Measurements from ENCODE around the gene SRSF7.
A peak's percentile ranks its signal among the peaks of the same experiment; 100 is the strongest.
"Not testable (repeated sequence)": the region's sequence is repeated elsewhere in the genome, so short reads cannot be mapped to it uniquely, and the experiment has no call there.

The SRSF7 gene

DNA sequence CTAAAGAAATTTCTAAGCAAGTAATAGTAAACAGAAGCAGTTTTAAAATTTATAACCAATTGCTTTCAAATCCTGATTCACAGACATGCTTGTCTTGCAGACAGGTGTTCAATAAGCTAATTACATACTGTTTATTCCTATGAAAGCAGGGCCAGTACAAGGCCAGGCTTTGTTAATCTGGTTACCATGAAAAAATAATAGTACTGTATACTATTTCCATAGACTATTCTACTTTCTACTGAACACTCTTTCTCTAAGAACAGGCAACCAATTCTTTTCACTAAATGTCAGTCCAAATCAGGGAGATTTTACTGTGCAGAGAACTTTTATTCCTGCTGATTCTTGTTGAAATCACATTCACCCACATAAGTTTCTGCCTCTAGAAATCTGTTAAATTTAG is 2.9 kb upstream of the SRSF7 start:
- no peak for DNase-seq (ENCODE audit: low read depth)

DNA sequence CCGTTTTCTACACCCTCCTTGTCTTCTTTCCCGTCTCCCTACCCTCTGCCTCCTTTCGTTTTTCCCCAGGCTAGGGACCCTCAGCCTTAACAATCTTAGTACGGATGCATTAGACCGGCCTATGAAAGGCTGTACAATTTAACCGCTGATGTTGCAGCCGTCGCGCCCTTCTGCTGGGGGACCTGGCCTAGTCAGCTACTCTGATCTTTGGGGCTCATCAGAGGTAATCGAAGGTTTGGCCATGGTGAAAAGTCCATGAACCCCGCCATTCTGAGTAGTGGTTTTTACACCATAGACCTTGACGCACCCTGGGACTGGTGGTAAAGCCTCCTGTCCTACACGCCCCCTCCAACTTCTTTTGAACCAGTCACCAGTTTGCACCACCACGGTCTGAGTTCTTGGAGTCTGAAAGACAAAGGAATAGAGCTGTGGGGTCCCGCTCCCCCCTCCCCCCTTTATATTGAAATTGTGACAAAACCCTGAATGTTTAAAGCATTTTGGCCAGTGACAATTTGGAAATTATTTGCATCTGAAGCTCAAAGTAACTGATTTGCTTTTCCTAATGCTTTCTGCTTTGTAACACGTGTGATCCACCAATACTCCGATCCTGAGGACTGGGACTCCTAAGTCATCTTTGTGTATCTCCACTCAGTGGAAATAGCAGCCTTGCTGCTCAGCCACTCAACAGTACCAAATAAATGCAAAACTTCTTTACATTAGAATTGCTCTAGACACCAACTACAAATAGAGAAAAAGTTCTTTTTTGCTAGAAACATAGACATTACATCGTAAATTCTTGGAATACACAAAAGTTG is 642 bp upstream of the SRSF7 start:
- DNase-seq (ENCODE audit: low read depth) = peak; percentile 29

DNA sequence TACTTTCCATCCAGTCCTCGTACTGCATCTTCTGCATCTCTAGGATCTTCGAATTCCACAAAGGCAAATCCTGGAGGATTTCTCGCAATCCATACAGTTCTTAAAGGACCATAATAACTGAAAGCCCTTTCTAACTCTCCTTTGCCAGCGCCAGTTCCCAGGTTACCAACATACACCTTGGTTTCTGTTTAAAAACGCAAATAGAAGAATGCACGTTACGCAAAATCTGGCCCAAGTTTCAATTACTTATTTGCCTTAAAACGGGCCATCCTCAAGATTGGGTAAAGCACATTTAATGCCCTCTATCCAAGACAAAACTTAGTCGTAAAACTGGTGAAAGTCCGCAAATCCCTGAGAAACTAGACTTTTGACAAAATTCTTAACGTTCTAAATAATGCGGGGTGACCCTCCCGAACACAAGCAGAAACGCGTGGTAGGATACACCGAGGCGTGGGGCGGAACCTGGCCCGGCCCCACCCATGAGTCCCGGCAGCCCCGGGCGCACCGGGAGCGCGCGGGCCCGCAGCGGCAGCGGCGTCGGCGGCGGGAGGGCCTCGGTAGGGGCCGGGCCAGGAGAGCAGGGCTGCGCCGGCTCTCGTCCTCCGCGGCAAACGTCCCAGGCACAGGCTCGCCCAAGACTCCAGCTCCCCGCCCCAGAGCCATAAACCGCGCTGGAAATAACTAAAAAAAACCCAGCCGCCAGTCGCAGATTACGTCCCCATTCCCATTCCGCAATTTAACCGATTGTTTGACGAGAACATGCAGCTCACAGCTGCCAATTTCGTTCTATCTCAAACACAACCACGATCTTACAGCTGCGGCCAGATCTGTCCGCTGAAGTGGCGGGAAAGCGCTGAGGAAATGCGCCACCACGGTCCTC is 910 bp downstream of the SRSF7 start:
- DNase-seq (ENCODE audit: low read depth) = no peak

DNA sequence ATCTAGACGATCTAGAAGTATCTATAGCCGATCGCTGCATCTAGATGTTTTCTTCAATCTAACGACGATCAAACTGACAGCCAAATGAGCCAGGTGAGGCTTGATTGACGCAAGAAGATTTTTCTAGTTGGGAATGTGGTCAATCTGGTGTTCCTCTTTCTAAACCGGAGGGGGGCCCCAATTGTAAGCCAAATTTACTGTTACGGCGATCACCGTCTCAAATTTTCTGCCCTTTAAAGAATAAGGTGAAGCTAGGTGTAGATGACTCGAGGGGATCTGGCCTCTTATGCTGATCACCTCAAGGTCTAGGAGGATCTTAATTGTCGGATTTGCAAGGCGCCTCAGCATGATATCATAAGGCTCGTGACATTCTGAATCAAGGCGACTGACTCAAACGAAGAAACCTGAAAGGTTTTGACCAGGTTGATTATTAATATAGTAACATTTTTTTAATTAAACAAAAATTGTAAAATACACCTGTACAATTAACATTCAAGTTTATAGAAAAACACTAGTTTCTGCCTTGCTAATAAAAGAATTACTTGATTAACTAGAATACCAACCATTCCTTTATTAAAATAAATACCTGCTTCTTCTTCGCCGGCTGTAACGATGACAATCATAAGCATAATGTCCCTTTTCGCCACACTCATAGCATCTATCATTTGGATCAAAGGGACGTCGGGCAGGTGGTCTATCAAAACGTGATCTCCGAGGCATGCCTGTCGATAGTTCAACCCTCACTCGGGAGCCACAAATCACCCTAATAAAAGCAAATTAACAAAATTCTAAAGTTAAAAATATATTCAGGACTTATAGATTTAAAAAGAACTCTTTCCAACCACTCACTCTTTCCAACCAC is 2.0 kb downstream of the SRSF7 start:
- no peak for DNase-seq (ENCODE audit: low read depth)

DNA sequence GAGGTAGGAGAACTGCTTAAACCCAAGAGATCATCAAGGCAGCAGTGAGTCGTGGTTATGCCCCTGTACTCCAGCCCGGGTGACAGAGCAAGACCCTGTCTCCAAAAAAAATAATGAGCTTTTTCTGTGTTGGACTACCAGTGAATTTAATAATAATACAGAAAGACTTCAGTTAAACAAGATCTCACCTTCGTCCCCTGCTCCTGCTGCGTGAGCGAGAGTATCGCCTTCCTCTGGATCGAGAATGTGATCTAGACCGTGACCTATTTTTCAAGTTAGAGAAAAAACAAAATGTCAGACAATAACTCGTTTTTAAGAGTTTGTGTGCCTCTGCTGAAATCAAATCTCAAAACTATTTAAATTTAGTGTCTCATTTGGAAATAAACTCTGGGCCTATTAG is 2.8 kb downstream of the SRSF7 start:
- DNase-seq (ENCODE audit: low read depth) = no peak

DNA sequence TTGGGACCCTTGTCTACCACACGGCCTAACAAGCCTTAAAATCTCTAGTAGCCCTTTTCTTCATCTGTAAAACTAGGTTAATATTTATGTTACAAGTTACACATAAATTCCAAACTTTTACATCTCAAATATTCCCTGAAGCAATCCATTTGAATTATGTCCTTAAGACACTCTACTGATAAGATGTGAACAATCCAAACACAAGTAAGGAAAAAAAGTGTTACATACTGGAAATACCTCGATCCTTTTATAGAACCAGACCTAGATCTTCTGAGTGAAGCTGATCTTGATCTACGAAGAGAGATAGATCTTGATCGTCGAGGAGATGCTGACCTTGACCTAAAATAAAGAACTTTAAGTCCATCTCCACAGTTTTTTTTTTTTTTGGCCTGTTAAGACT is 3.3 kb downstream of the SRSF7 start:
- DNase-seq (ENCODE audit: low read depth) = no peak

DNA sequence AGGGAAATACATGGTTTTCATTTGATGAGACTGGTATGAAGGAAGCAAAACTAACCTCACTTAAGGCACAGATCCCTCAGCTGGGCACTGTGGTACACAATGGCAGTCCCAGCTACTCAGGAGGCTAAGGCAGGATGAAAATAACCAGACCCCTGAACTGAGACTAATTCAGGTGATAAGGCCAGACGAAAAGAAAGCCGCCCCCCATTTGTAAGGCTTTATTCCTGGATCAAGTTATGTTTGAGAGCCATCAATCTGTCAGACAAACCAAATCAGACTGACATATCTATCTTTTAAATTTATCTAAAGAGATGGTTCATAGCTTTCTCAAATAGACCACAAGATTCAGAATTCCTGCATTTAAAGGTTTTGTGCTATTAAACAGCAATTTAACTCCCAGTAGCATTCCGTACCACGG is 4.1 kb downstream of the SRSF7 start:
- DNase-seq (ENCODE audit: low read depth) = no peak

DNA sequence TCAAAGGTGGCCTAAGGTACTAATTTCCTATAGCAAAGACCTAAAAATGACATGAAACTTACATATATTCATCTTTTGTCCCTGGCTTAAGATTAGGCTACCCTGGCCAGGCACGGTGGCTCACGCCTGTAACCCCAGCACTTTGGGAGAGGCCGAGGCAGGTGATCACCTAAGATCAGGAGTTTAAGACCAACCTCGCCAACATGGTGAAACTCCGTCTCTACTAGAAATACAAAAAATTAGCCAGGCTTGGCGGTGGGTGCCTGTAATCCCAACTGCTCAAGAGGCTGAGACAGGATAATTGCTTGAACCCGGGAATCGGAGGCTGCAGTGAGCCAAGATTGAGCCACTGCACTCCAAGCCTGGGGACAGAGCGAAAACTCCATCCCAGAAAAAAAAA is 5.9 kb downstream of the SRSF7 start:
- no peak for DNase-seq (ENCODE audit: low read depth)

DNA sequence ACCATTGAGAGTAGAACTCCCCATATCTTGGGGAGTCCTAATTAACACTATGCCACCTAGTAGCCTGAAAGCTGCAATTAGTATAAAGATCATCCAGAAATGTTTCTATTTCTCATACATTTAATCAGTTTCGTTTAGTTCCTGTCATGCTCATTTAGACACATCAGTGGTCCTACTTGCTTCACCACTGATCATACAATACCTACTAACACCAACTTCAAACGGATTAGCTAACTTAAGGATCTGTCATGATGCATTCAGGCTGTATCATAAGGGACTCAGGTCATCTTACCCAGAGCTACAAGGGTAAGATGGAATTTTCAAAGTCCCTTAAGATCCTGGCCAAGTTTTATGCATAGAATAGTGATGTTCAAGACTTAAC is 6.8 kb downstream of the SRSF7 start:
- no peak for DNase-seq (ENCODE audit: low read depth)

DNA sequence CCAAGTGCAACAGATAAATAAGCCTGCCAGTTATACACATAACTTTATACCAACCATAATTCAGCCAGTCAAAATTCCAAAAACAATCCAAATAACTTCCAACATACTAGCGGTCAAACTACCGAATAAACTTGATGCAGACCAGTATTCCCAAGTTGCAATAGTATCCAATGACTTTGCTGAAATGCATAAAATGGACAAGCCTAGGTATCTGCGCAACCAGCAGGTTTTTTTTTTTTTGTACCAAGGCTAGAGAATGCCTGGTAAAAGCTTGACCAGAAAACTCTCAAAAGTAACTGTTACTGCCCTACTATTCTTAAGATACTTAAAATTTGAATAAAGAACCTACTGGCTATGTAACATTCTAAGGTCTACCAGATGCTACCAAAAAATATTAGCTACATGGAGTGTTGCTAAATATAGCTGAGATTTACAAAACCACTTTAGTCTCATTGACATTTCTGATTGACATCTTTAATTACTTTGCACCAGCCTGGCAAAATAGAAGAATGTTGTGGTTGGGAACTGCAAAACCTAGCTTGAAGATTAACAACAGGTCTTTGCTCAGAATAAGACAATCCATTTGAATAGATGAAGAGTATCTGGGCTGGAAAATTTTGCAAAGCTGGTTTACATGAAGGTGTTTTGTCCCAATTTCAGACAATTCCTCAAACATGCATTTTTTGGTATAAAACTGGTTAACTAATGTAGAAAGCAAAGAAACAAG is 7.3 kb downstream of the SRSF7 start:
- DNase-seq (ENCODE audit: low read depth) = no peak

DNA sequence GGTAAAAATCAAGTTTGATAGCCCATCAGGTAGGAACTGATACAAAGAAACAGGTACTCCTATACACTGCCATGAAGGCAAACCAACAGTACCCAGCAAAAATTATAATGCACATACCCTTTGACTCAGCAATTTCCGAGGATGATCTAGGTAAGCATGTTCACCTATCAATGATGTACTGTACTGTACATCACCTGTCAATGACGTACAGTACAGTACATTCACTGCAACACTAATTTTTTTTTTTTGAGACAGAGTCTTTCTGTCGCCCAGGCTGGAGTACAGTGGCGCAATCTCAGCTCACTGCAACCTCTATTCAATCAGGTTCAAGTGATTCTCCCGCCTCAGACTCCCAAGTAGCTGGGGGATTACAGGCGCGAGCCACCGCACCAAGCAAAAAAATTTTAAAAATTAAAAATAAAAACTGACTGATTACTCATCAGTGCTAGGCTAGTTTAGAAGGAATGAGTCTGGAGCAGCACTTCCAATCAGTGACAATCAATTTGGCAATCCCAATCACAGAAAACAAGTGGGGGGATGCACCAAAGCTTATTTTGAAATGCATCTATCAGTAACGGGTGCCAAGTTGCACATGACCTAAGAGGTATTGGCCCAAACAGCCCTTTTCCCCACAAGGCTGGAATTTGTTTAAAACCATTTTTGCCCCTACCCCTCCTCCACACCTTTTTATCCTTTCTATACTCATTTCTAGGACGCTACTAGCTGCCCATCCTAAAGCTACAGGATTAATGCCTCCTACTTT is 8.2 kb downstream of the SRSF7 start:
- no peak for DNase-seq (ENCODE audit: low read depth)

DNA sequence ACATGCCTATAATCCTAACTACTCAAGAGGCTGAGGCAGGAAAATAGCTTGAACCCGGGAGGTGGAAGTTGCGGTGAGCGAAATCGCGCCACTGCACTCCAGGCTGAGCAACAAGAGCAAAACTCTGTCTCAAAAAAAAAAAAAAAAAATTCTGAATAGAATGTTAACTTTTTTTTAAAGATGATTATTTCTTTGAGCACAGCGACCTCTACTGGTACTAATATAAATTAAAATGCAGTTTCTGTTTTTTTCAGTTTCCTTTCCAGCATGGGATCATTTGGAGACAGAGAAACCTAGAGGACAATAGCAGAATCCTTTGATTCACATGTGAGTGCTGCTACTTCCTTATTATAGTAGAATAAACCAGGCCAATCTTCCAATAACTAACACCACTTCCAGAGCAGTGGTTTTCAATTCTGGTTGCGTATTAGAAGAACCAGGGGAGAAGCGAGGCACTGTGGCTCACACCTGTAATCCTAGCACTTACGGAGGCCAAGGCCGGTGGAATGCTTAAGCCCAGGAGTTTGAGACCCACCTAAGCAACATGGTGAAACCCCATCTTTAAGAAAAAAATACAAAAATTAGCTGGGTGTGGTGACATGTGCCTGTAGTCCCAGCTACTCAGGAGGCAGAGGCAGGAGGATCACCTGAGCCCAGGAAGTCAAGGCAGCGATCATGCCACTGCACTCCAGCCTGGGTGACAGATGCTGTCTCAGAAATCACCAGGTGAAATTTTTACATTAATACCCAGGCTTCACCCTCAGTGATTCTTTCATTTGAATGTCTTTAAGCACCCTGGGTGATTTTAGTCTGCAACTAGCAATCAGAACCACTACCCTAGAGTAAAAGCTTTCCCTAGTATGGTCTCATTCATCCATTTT is 10.1 kb downstream of the SRSF7 start:
- no peak for DNase-seq (ENCODE audit: low read depth)

DNA sequence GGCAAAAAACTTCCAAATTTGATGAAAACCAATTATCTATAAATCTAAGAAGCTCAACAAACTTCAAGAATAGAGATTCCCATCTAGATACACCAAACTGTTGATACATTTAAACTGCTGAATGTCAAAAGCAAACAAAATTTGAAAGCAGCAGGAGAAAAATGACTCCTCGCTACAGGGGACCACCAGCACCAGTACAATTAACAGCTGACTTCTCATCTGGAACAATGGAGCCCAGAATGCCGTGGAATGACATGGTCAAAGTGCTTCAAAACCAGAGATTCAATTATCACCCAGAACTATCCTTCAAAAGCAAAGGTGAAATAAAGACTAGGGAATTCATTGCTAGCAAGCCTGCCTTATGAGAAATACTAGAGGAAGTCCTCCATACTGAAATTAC is 11.6 kb downstream of the SRSF7 start:
- no peak for DNase-seq (ENCODE audit: low read depth)

DNA sequence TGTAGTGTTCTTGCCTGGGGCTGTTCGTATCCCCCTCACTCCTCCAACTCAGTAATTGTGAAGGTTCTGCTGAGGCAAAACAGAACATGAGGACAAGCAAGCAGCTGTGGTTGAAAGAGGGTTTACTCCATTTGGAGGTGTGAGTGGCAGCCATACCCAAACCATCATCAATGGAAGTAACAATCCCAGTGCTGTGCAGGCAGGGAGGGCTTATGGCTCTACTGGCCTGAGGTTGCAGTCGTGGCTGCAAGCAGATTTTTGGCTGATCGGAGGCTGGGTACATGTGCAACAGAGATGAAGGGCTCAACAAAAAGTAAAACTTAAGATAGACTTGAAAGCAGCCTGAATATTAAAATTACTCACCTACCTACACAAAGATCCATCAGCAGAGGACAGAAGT is 13.2 kb downstream of the SRSF7 start:
- DNase-seq (ENCODE audit: low read depth) = no peak

DNA sequence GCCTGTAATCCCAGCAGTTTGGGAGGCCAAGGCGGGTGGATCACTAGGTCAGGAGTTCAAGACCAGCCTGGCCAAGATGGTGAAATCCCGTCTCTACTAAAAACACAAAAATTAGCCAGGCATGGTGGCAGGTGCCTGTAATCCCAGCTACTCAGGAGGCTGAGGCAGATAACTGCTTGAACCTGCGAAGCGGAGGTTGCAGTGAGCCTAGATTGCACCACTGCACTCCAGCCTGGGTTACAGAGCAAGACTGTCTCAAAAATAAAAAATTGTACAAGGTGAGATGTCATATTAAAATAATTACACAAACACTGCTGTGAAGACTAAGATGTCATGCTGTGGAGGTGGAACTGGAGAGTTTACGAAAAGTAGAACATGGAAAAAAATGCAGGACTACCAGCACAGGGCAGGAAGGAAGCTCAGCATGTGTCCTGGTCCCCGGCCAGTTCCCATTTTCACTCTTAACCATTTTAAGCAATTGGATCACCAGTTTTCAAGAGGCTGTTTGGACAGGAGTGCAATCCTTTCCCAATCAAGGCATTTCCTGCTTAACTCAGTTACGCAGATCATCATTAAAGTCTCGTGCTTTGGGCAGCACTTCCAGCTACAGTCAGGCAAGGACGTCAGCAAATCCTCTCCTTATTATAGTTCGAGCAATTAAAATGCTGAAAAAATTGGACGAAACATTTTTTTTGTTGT is 14.0 kb downstream of the SRSF7 start:
- not testable (repeated sequence) for DNase-seq (ENCODE audit: low read depth)

DNA sequence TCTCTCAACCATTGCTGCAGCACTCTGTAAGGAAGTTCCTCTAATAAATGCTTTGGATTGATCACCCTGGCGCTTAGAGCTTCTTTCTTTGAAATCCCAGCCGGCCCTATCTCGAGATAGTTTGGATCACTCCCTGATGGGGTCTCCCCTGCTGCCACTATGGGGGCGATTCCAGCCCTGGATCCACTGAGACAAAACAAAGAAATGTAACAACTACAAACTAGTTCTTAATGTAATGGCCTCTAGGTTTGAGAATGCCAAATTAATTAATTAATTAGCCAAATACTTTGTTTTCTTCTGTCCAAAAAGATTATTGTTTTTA is 15.2 kb downstream of the SRSF7 start:
- no peak for DNase-seq (ENCODE audit: low read depth)

DNA sequence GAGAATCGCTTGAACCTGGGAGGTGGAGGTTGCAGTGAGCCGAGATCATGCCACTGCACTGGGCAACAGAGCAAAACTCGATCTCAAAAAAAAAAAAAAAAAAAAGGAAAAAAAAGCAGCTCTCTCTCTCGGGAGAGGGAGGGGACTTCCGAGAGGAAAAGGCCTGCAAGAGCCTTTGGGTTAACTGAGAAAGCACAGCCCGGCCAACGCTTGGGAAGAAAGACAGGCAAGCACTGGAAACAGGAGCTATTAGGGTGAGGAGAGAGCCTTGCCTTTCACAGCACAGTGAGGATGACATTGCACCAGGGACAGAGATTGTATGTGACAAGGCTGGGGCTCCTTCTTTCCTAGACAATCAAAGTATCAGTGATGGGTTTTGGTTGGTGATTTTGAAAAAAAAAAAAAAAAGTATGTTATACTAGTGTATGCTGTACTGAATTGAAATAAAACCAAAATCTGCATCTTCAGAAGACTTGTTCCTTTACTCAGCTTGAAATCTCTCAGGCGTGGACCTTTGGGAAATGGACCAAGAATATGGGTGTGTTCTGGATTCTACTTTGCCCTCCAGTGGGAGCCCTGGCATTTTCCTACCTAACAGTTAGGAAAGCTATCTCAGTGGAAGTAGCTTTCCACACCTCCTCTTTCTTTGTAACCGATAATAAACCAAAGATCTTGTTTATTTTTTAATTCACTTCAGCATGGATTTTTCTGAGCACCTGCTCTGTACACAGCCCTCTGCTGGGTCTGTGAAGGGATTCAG is 16.7 kb downstream of the SRSF7 start:
- no peak for DNase-seq (ENCODE audit: low read depth)

DNA sequence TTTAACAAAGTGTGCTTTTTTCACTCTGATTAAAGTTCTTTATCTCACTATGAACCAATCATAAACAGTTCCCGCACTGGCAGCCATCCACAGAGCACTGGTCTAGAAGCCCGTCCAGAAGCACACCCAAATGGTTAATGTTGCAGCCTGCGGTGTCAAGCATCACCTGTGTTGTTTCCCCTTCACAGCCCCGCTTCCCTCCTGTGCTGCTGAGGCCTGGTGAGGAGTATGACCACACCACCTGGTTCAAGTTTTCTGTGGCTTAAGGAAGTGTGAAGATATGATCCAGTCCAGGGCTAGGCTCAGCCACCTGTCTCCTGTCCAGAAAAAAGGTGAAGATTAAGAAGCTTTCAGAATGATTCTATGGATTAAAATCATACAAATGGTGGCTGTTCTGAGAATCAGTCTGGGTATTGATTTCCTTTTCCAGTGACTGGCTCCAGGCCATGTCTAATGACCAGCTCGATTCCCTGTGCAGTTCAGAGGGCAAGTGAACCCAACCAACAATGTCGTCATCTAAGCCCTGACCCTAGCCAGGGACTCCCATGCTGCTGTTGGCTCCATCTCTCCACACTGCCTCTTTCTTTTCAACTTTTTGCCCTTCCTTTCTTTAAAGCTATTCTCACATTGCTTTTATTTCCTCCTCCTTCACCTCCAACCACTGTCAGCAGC is 17.7 kb downstream of the SRSF7 start:
- no peak for DNase-seq (ENCODE audit: low read depth)

Measured in T-helper 22 cell (primary cell).